ENCODE results near the gene SLC38A9.
A peak's percentile ranks its signal among the peaks of the same experiment; 100 is the strongest.
"Not testable (repeated sequence)": the region's sequence is repeated elsewhere in the genome, so short reads cannot be mapped to it uniquely, and the experiment has no call there.

Gene SLC38A9

GRCh38 chr5:55702598-55703345, 9.4 kb downstream of the SLC38A9 start:
- DNase-seq (ENCODE audit: low spot score): no peak

GRCh38 chr5:55701462-55702103, 10.5 kb downstream of the SLC38A9 start:
- DNase-seq (ENCODE audit: low spot score): no peak

- no peak for DNase-seq (ENCODE audit: low spot score)
These were observed 11.4 kb downstream of the SLC38A9 start for GRCh38 chr5:55700745-55701144.

GRCh38 chr5:55699041-55699688, 13.0 kb downstream of the SLC38A9 start:
- DNase-seq (ENCODE audit: low spot score): no peak

GRCh38 chr5:55696704-55697103, 15.4 kb downstream of the SLC38A9 start:
- not testable (repeated sequence) for DNase-seq (ENCODE audit: low spot score)

- peak; percentile 20 for DNase-seq (ENCODE audit: low spot score)
These were observed 17.8 kb downstream of the SLC38A9 start for GRCh38 chr5:55694152-55694830.

GRCh38 chr5:55692509-55692908, 19.6 kb downstream of the SLC38A9 start:
- no peak for DNase-seq (ENCODE audit: low spot score)

GRCh38 chr5:55692106-55692417, 20.1 kb downstream of the SLC38A9 start:
- DNase-seq (ENCODE audit: low spot score): no peak

GRCh38 chr5:55691265-55692105, 20.6 kb downstream of the SLC38A9 start:
- DNase-seq (ENCODE audit: low spot score): peak; percentile 50

GRCh38 chr5:55682071-55682470, 30.1 kb downstream of the SLC38A9 start:
- DNase-seq (ENCODE audit: low spot score): no peak

- DNase-seq (ENCODE audit: low spot score): no peak
These were observed 30.8 kb downstream of the SLC38A9 start for GRCh38 chr5:55681301-55681700.

GRCh38 chr5:55680353-55680752, 31.8 kb downstream of the SLC38A9 start:
- no peak for DNase-seq (ENCODE audit: low spot score)

GRCh38 chr5:55679556-55679955, 32.6 kb downstream of the SLC38A9 start:
- DNase-seq (ENCODE audit: low spot score): no peak

- DNase-seq (ENCODE audit: low spot score): no peak
These were observed 37.0 kb downstream of the SLC38A9 start for GRCh38 chr5:55675119-55675518.

- no peak for DNase-seq (ENCODE audit: low spot score)
These were observed 37.8 kb downstream of the SLC38A9 start for GRCh38 chr5:55674340-55674739.

GRCh38 chr5:55672477-55672911, 39.6 kb downstream of the SLC38A9 start:
- DNase-seq (ENCODE audit: low spot score): no peak

GRCh38 chr5:55671975-55672374, 40.1 kb downstream of the SLC38A9 start:
- DNase-seq (ENCODE audit: low spot score): no peak

GRCh38 chr5:55668356-55668755, 43.8 kb downstream of the SLC38A9 start:
- peak; percentile 66 for DNase-seq (ENCODE audit: low spot score)

- no peak for DNase-seq (ENCODE audit: low spot score)
These were observed 44.2 kb downstream of the SLC38A9 start for GRCh38 chr5:55667938-55668337.

GRCh38 chr5:55665065-55665464, 47.1 kb downstream of the SLC38A9 start:
- DNase-seq (ENCODE audit: low spot score): no peak

- DNase-seq (ENCODE audit: low spot score): no peak
These were observed 54.7 kb downstream of the SLC38A9 start for GRCh38 chr5:55657443-55657842.

GRCh38 chr5:55650386-55650785, 61.7 kb downstream of the SLC38A9 start:
- DNase-seq (ENCODE audit: low spot score): peak; percentile 55

All from AG08395 (cell line).